Gastrocnemius medialis (tissue), 4 donors: Measurements from ENCODE around the gene NHLRC1. TPM values are rescaled to one million over a fixed set of nuclear protein-coding genes. Genes with fewer than 3 reads are reported as not detected.

ENCODE experiments used
- ATAC-seq, 2 donors: fragments of 150-250 bp; one replicate each; pipeline ENCODE4 v1.9.1; 2016
- DNase-seq, 2 donors: peaks; one replicate each; pipeline ENCODE4 v3.0.0-alpha.2; 2019
- H3K27ac ChIP-seq, 4 donors: fragments of 200-600 bp; sonication (generic); 1 replicate in 1 of 4; 2 replicates in 3 of 4; pipeline ENCODE4 v1.5.1; 2016 to 2018; ENCODE audit warnings: mild to moderate bottlenecking in 2 of 4, moderate library complexity in 1 of 4
- H3K27me3 ChIP-seq, 3 donors: fragments of 200-600 bp; sonication (generic) in 2 of 3; 1 replicate in 1 of 3; 2 replicates in 2 of 3; pipeline versions ENCODE4 v1.5.1 to v1.6.0; 2016 to 2019; ENCODE audit warnings: mild to moderate bottlenecking in 1 of 3, moderate library complexity in 1 of 3
- H3K36me3 ChIP-seq, 2 donors: fragments of 200-600 bp; sonication (generic) in 1 of 2; one replicate each; pipeline ENCODE4 v1.5.1; 2017 to 2018
- H3K4me1 ChIP-seq, 2 donors: fragments of 200-600 bp; sonication (generic) in 1 of 2; one replicate each; pipeline ENCODE4 v1.5.1; 2016 to 2017; ENCODE audit warnings: mild to moderate bottlenecking in 2 of 2
- H3K4me3 ChIP-seq, 4 donors: fragments of 200-600 bp; sonication (generic) in 3 of 4; 1 replicate in 1 of 4; 2 replicates in 3 of 4; pipeline ENCODE4 v1.5.1; 2016 to 2019; ENCODE audit warnings: mild to moderate bottlenecking in 2 of 4
- H3K9me3 ChIP-seq, 3 donors: fragments of 200-600 bp; sonication (generic) in 2 of 3; 1 replicate in 1 of 3; 2 replicates in 2 of 3; pipeline ENCODE4 v1.5.1; 2016 to 2019
- POLR2A ChIP-seq, 2 donors: fragments of 450-650 bp; IDR thresholded peaks; one replicate each; pipeline ENCODE4 v1.6.1; 2017; ENCODE audit warnings: antibody characterized with exemption in 2 of 2, mild to moderate bottlenecking in 2 of 2, moderate library complexity in 2 of 2
- in situ Hi-C, 4 donors: fragments of 200-750 bp; cut with MboI; loops; one replicate each; pipeline versions ENCODE4 v1.15.0 to v1.8.0; 2017; ENCODE audit warnings: low sequenced_read_pairs in 4 of 4
- intact Hi-C: fragments of 100-400 bp; cut with DNase I; formaldehyde crosslinking; loops from one replicate; pipeline ENCODE4 v1.15.1; 2023; ENCODE audit warnings: low total_unique reads
- total RNA-seq, 4 donors: library from RNA; depleted of rRNA; stranded (reverse); fragments of >200 nt; gene quantifications; one replicate each; pipeline versions ENCODE4 v1.1.0 to v1.2.3, GENCODE V29; 2016
- TF ChIP-seq, protein P1 (sequence below), 5 experiments: fragments of 450-650 bp in 3 of 5; fragments of 200-600 bp in 2 of 5; sonication (generic) in 2 of 5; IDR thresholded peaks in 4 of 5; conservative IDR thresholded peaks in 1 of 5; 1 replicate in 4 of 5; 2 replicates in 1 of 5; pipeline ENCODE4 v1.5.1; 2016 to 2019; ENCODE audit warnings: antibody characterized with exemption in 5 of 5, mild to moderate bottlenecking in 3 of 5, moderate library complexity in 3 of 5

NHLRC1 gene
- total RNA-seq, 4 donors from 2014 or later = 0.56 to 1.9 (median 1.4) TPM

DNA sequence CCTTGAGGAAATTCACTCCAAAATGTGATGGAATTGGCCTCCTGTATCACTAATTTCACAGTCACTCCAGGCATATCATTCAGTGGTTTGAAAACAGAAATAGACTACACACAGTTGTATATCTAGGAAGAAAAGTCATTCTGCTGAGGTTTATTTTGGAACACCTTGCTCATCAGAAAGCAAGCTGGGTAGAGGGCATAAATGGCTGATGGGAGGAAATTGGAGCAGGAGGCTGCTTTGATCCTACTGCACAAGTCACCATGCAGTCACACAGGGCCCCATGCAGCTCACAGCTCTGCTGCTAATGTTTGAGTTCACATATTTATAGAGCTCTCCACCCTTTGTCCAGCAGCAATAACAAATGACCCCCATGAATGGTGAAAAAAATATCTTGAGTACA, 12.3 kb downstream of the NHLRC1 start:
- no peak overlapping the region for H3K4me3 ChIP-seq
- H3K4me1 ChIP-seq = peaks cover 10 to 13% of the 10 kb centered on the region in 2 donors
- DNase-seq = peak in 1 of 2 donors; percentile 31
- peak; percentile 93 to 98 for ATAC-seq
- peak overlapping the region; percentile 27 to 64 (median 38) for H3K27ac ChIP-seq
- H3K27me3 ChIP-seq = no peaks in the 10 kb centered on the region
- no peaks in the 10 kb centered on the region for H3K36me3 ChIP-seq
- intact Hi-C loops = no loop called here
- TF ChIP-seq, protein P1, sequence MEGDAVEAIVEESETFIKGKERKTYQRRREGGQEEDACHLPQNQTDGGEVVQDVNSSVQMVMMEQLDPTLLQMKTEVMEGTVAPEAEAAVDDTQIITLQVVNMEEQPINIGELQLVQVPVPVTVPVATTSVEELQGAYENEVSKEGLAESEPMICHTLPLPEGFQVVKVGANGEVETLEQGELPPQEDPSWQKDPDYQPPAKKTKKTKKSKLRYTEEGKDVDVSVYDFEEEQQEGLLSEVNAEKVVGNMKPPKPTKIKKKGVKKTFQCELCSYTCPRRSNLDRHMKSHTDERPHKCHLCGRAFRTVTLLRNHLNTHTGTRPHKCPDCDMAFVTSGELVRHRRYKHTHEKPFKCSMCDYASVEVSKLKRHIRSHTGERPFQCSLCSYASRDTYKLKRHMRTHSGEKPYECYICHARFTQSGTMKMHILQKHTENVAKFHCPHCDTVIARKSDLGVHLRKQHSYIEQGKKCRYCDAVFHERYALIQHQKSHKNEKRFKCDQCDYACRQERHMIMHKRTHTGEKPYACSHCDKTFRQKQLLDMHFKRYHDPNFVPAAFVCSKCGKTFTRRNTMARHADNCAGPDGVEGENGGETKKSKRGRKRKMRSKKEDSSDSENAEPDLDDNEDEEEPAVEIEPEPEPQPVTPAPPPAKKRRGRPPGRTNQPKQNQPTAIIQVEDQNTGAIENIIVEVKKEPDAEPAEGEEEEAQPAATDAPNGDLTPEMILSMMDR (IDR thresholded peaks at IDR 0.05 in 4 of 5, conservative IDR thresholded peaks at IDR 0.05 in 1 of 5) = no peak
- TF ChIP-seq POLR2A (IDR thresholded peaks at IDR 0.05) = no peak
- in situ Hi-C loops = loop anchor here (10.0 to 25.0 kb wide), 4 partner anchors 115 to 948 kb away; no protein-coding TSS in a partner anchor
- no peaks in the 10 kb centered on the region for H3K9me3 ChIP-seq

DNA sequence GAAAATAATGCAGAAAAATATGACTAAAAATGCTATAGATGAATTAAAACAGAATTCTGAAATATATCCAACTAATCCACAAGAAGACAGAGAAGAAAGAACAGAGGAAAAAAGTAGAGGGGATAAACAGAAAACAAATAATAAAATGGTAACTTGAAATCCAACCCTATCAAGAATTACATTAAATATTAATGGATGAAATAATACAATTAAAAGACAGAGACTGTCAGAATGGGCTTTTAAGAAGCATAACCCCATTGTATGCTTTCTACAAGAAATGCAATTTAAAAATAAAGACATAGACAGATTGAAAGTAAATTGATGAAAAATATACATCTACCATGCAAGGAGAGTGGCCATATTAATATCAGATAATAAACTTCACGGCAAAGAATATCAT, 15.4 kb downstream of the NHLRC1 start:
- H3K27me3 ChIP-seq = no peaks in the 10 kb centered on the region
- TF ChIP-seq POLR2A (IDR thresholded peaks at IDR 0.05) = no peak
- TF ChIP-seq, protein P1 (IDR thresholded peaks at IDR 0.05 in 4 of 5, conservative IDR thresholded peaks at IDR 0.05 in 1 of 5) = no peak
- no peaks in the 10 kb centered on the region for H3K36me3 ChIP-seq
- ATAC-seq (no peak), DNase-seq (no peak)
- intact Hi-C loops (no loop called here), in situ Hi-C loops (loop anchor here in 3 of 4 donors (25.0 kb wide), 2 partner anchors 270 to 945 kb away; no protein-coding TSS in a partner anchor)
- H3K4me1 ChIP-seq = peaks cover 18 to 26% of the 10 kb centered on the region in 2 donors
- H3K9me3 ChIP-seq = no peaks in the 10 kb centered on the region
- no peak overlapping the region for H3K4me3 ChIP-seq
- no peak overlapping the region for H3K27ac ChIP-seq

DNA sequence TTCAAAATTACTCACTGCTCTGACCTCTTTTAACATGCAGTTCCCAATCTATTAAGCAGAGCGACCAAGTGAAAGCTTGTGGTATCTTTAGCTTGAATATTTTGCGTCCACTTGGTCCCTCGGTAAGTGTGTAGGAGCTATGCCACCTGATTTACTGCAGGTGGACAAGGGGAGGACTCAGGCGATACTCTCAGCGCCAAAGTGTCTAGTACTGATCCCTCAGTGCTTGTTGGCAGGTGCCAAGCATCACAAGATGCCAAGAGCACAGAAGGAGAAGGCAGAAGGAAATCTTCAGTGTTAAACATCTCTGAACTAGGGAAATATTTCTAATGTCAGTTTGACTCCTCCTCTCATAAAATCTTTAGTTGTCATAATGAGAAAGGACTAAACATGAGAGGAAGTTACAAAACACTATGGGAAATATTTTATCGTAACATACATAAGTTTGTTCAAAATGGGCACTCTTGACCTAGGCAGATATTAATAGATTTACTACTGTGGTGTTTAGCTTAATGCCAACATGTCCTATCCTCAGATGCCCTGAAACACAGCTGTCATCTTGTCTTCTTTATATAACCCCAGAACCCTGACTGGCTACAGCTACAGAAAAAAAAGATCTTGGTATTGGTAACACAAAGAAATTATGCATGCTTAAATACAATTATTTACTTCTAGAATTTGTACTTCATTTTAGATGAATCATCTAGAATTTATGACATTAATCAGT, 19.5 kb downstream of the NHLRC1 start:
- peak; percentile 93 to 98 for ATAC-seq
- Histone ChIP-seq H3K4me1 (peaks cover 8 to 13% of the 10 kb centered on the region in 2 donors), H3K9me3 (no peaks in the 10 kb centered on the region), H3K36me3 (no peaks in the 10 kb centered on the region), H3K27ac (peak overlapping the region; percentile 58 to 83 (median 74)), H3K27me3 (no peaks in the 10 kb centered on the region), H3K4me3 (peak overlapping the region in 3 of 4 donors; percentile 19 to 36 (median 24))
- TF ChIP-seq, protein P1 (IDR thresholded peaks at IDR 0.05 in 4 of 5, conservative IDR thresholded peaks at IDR 0.05 in 1 of 5) = no peak
- no peak for TF ChIP-seq POLR2A (IDR thresholded peaks at IDR 0.05)
- in situ Hi-C loops = loop anchor here in 3 of 4 donors (25.0 kb wide), 2 partner anchors 266 to 941 kb away; no protein-coding TSS in a partner anchor
- DNase-seq = peak; percentile 40 to 73
- intact Hi-C loops = loop anchor here (2.0 kb wide), 1 partner anchor 20 kb away; the partner anchor contains the start of gene NHLRC1

DNA sequence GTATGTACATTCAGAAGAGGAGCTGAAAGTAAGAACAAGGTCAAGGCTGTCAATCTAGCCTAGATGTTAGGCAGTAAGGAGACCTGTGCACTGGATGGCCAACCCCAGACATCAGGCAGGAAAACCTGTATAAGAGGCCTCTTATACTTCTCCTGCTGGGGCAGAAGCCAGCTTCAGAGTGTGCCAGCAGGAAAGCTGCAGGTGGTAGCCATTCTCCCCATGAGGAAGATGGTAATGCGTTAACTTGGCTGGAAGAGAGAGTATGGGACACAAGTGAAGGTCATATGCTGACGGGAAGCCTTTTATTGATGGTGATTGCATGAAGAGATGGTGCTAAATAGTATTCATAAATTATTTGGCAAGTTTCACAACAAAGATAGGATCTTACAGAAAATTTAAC, 20.6 kb downstream of the NHLRC1 start:
- intact Hi-C loops (loop anchor here (2.0 kb wide), 1 partner anchor 21 kb away; the partner anchor contains the start of gene NHLRC1), in situ Hi-C loops (loop anchor here in 3 of 4 donors (25.0 kb wide), 2 partner anchors 265 to 940 kb away; no protein-coding TSS in a partner anchor)
- H3K9me3 ChIP-seq = no peaks in the 10 kb centered on the region
- H3K27ac ChIP-seq = peak overlapping the region in 2 of 4 donors; percentile 70 to 83
- ATAC-seq (no peak), DNase-seq (no peak)
- H3K36me3 ChIP-seq = no peaks in the 10 kb centered on the region
- peaks cover 8 to 13% of the 10 kb centered on the region in 2 donors for H3K4me1 ChIP-seq
- no peaks in the 10 kb centered on the region for H3K27me3 ChIP-seq
- no peak overlapping the region for H3K4me3 ChIP-seq
- TF ChIP-seq POLR2A (IDR thresholded peaks at IDR 0.05) = no peak
- TF ChIP-seq, protein P1 (IDR thresholded peaks at IDR 0.05 in 4 of 5, conservative IDR thresholded peaks at IDR 0.05 in 1 of 5) = no peak
